HL-60/S4 treated with phorbol 12-myristate 13-acetate at 8.2 ng/mL for 4 days and 3 days (cell line): ENCODE measurements around the gene EFHD1.

Source experiments
- in situ Hi-C: fragments of 300-500 bp; cut with MboI; formaldehyde crosslinking; loops from 2 replicates; pipeline ENCODE4 v1.15.0; 2022; ENCODE audit warnings: low sequenced_read_pairs

EFHD1 gene

GRCh38 chr2:232633413-232634205, at the start of gene EFHD1:
Gene EFHD1, plus strand, starts transcription at chr2:232633604. Its CDS starts 101 bp downstream, at chr2:232633705.
- in situ Hi-C loops: no loop called here

- in situ Hi-C loops: no loop called here
Observed at GRCh38 chr2:232584238-232584637, 49.2 kb upstream of the EFHD1 start.

GRCh38 chr2:232586943-232587505, 46.4 kb upstream of the EFHD1 start:
- in situ Hi-C loops: no loop called here

GRCh38 chr2:232587512-232587911, 45.9 kb upstream of the EFHD1 start:
- in situ Hi-C loops: no loop called here

GRCh38 chr2:232588031-232588430, 45.4 kb upstream of the EFHD1 start:
- in situ Hi-C loops: no loop called here

- in situ Hi-C loops: no loop called here
Observed at GRCh38 chr2:232588680-232589585, 44.5 kb upstream of the EFHD1 start.

GRCh38 chr2:232592772-232593395, 40.5 kb upstream of the EFHD1 start:
- in situ Hi-C loops: no loop called here

- in situ Hi-C loops: no loop called here
Observed at GRCh38 chr2:232593982-232594381, 39.4 kb upstream of the EFHD1 start.

GRCh38 chr2:232597362-232598079, 35.9 kb upstream of the EFHD1 start:
- in situ Hi-C loops: no loop called here

- in situ Hi-C loops: no loop called here
Observed at GRCh38 chr2:232598293-232598692, 35.1 kb upstream of the EFHD1 start.

- in situ Hi-C loops: no loop called here
Observed at GRCh38 chr2:232600053-232600773, 33.2 kb upstream of the EFHD1 start.

- in situ Hi-C loops: no loop called here
Observed at GRCh38 chr2:232603283-232603682, 30.1 kb upstream of the EFHD1 start.

- in situ Hi-C loops: no loop called here
Observed at GRCh38 chr2:232604535-232604934, 28.9 kb upstream of the EFHD1 start.

GRCh38 chr2:232607011-232607410, 26.4 kb upstream of the EFHD1 start:
- in situ Hi-C loops: no loop called here

- in situ Hi-C loops: no loop called here
Observed at GRCh38 chr2:232609607-232610006, 23.8 kb upstream of the EFHD1 start.

GRCh38 chr2:232610081-232610480, 23.3 kb upstream of the EFHD1 start:
- in situ Hi-C loops: no loop called here

- in situ Hi-C loops: no loop called here
Observed at GRCh38 chr2:232611061-232611460, 22.3 kb upstream of the EFHD1 start.

GRCh38 chr2:232611559-232612218, 21.7 kb upstream of the EFHD1 start:
- in situ Hi-C loops: no loop called here

- in situ Hi-C loops: no loop called here
Observed at GRCh38 chr2:232613538-232614134, 19.8 kb upstream of the EFHD1 start.
